22Rv1 (cell line): Measurements from ENCODE around the gene ZBTB44.

ENCODE experiments used
- H3K27ac ChIP-seq: fragments of 450-650 bp; 2 replicates; pipeline ENCODE4 v1.5.1; 2017
- CTCF ChIP-seq: fragments of 450-650 bp; IDR thresholded peaks from 2 replicates; pipeline ENCODE4 v1.5.1; 2017; ENCODE audit warnings: mild to moderate bottlenecking
- ZFX ChIP-seq: fragments of 450-650 bp; IDR thresholded peaks from 2 replicates; pipeline ENCODE4 v1.6.1; 2017; ENCODE audit warnings: antibody characterized with exemption, borderline replicate concordance

The ZBTB44 gene

GRCh38 chr11:130208241-130209127 is 106.2 kb downstream of the ZBTB44 start:
- no peak overlapping the region for H3K27ac ChIP-seq
- no peak for TF ChIP-seq CTCF
- TF ChIP-seq ZFX = no peak

GRCh38 chr11:130206141-130206540 is 108.6 kb downstream of the ZBTB44 start:
- H3K27ac ChIP-seq = no peak overlapping the region

GRCh38 chr11:130204703-130205095 is 110.0 kb downstream of the ZBTB44 start:
- TF ChIP-seq CTCF = no peak
- no peak for TF ChIP-seq ZFX
- no peak overlapping the region for H3K27ac ChIP-seq

More at GRCh38 chr11:130206141-130206540, 108.6 kb downstream of the ZBTB44 start:
- no peak for TF ChIP-seq ZFX
- no peak for TF ChIP-seq CTCF

GRCh38 chr11:130203766-130204702 is 110.7 kb downstream of the ZBTB44 start:
- TF ChIP-seq CTCF = no peak
- no peak for TF ChIP-seq ZFX
- H3K27ac ChIP-seq = no peak overlapping the region

- TF ChIP-seq ZFX (no peak), CTCF (no peak)
These were observed 111.7 kb downstream of the ZBTB44 start for GRCh38 chr11:130202818-130203689.

GRCh38 chr11:130202009-130202817 is 112.5 kb downstream of the ZBTB44 start:
- TF ChIP-seq CTCF (no peak), ZFX (no peak)
- H3K27ac ChIP-seq = no peak overlapping the region

More at GRCh38 chr11:130202818-130203689, 111.7 kb downstream of the ZBTB44 start:
- no peak overlapping the region for H3K27ac ChIP-seq
